HepG2 (cell line): ENCODE data around the gene ZBTB22. TPM values are rescaled to one million over a fixed set of nuclear protein-coding genes. Genes with fewer than 3 reads are reported as not detected.

ENCODE experiments used
- BHLHE40 ChIP-seq: IDR thresholded peaks from 2 replicates; pipeline ENCODE4 v1.6.1; 2011; ENCODE audit warnings: low read length, improper control_type of control experiment
- FOXP1 ChIP-seq, 2 experiments: fragments of 450-650 bp in 1 of 2; IDR thresholded peaks; 2 replicates each; pipeline ENCODE4 v1.6.1; 2017 to 2018; ENCODE audit warnings: antibody characterized with exemption in 1 of 2
- IRF2 ChIP-seq: IDR thresholded peaks from 2 replicates; pipeline ENCODE4 v1.6.1; 2018; ENCODE audit warnings: missing genetic modification reagents, missing compliant biosample characterization
- KLF11 ChIP-seq: IDR thresholded peaks from 2 replicates; pipeline ENCODE4 v1.6.1; 2016; ENCODE audit warnings: missing compliant biosample characterization
- MAFF ChIP-seq: IDR thresholded peaks from 2 replicates; pipeline ENCODE4 v1.6.1; 2011; ENCODE audit warnings: low read depth, low read length, improper control_type of control experiment
- MEIS1 ChIP-seq: sonication (generic); formaldehyde crosslinking; IDR thresholded peaks from 2 replicates; pipeline ENCODE4 v1.9.0; 2021; ENCODE audit warnings: mild to moderate bottlenecking, missing genetic modification reagents, moderate library complexity, borderline replicate concordance
- NRL ChIP-seq: sonication (generic); formaldehyde crosslinking; IDR thresholded peaks from 2 replicates; pipeline ENCODE4 v1.5.0; 2020; ENCODE audit warnings: missing genetic modification reagents, mild to moderate bottlenecking, moderate library complexity, borderline replicate concordance
- PHF8 ChIP-seq: sonication (generic); formaldehyde crosslinking; IDR thresholded peaks from 2 replicates; pipeline ENCODE4 v1.5.0; 2020; ENCODE audit warnings: missing genetic modification reagents
- PRMT3 ChIP-seq: sonication (generic); formaldehyde crosslinking; IDR thresholded peaks from 2 replicates; pipeline ENCODE4 v1.8.1; 2022; ENCODE audit warnings: low read depth, mild to moderate bottlenecking, moderate library complexity, missing genetic modification reagents, borderline replicate concordance
- SALL1 ChIP-seq: sonication (generic); formaldehyde crosslinking; IDR thresholded peaks from 2 replicates; pipeline ENCODE4 v1.8.0; 2022; ENCODE audit warnings: mild to moderate bottlenecking, missing genetic modification reagents
- SAP130 ChIP-seq: IDR thresholded peaks from 2 replicates; pipeline ENCODE4 v1.6.1; 2016; ENCODE audit warnings: low read depth
- SIN3B ChIP-seq: fragments of 150-350 bp; IDR thresholded peaks from 2 replicates; pipeline ENCODE4 v1.6.1; 2014; ENCODE audit warnings: low read length
- SMARCC2 ChIP-seq: fragments of 450-650 bp; IDR thresholded peaks from 2 replicates; pipeline ENCODE4 v1.6.1; 2017; ENCODE audit warnings: antibody characterized with exemption, mild to moderate bottlenecking
- SNAPC2 ChIP-seq: sonication (generic); formaldehyde crosslinking; IDR thresholded peaks from 2 replicates; pipeline ENCODE4 v1.8.1; 2022; ENCODE audit warnings: mild to moderate bottlenecking, missing genetic modification reagents
- SP4 ChIP-seq: sonication (generic); formaldehyde crosslinking; IDR thresholded peaks from 2 replicates; pipeline ENCODE4 v1.8.1; 2023; ENCODE audit warnings: mild to moderate bottlenecking, missing genetic modification reagents
- THAP11 ChIP-seq: IDR thresholded peaks from 2 replicates; pipeline ENCODE4 v1.6.1; 2016; ENCODE audit warnings: missing biosample characterization, missing genetic modification reagents
- YEATS2 ChIP-seq: sonication (generic); formaldehyde crosslinking; IDR thresholded peaks from 2 replicates; pipeline ENCODE4 v1.4.0; 2020; ENCODE audit warnings: missing genetic modification reagents, borderline replicate concordance
- ZMAT3 ChIP-seq: sonication (generic); formaldehyde crosslinking; conservative IDR thresholded peaks from 2 replicates; pipeline ENCODE4 v1.7.0; 2021; ENCODE audit warnings: missing genetic modification reagents
- ZNF331 ChIP-seq: sonication (generic); formaldehyde crosslinking; IDR thresholded peaks from 2 replicates; pipeline ENCODE4 v1.4.0; 2020; ENCODE audit warnings: missing genetic modification reagents
- ZNF484 ChIP-seq: sonication (generic); formaldehyde crosslinking; IDR thresholded peaks from 2 replicates; pipeline ENCODE4 v1.5.1; 2020; ENCODE audit warnings: mild to moderate bottlenecking, low read depth, missing genetic modification reagents, borderline replicate concordance
- ZNF790 ChIP-seq: sonication (generic); formaldehyde crosslinking; IDR thresholded peaks from 2 replicates; pipeline ENCODE4 v1.8.0; 2022; ENCODE audit warnings: missing genetic modification reagents, mild to moderate bottlenecking, borderline replicate concordance
- ZSCAN31 ChIP-seq: sonication (generic); formaldehyde crosslinking; IDR thresholded peaks from 2 replicates; pipeline ENCODE4 v1.5.0; 2020; ENCODE audit warnings: low read depth, mild to moderate bottlenecking, missing genetic modification reagents
- polyA plus RNA-seq, 8 experiments: library from polyadenylated mRNA; depleted of rRNA in 3 of 8; stranded (reverse) in 7 of 8; unstranded in 1 of 8; fragments of >200 nt; fragmentation: Illumina TruSeq in 4 of 8; extraction: Trizol in 4 of 8; gene quantifications; 2 replicates each; pipeline versions ENCODE4 v1.2.1 to v1.2.3, GENCODE V29; 2011 to 2016; ENCODE audit warnings: low read depth in 4 of 8, missing spikeins in 1 of 8, mixed read lengths in 1 of 8; ENCODE audit not compliant: insufficient read depth in 1 of 8
- total RNA-seq, 5 experiments: library from RNA; depleted of rRNA; stranded (reverse); fragments of >200 nt; fragmentation: Illumina TruSeq; extraction: Trizol; gene quantifications; 2 replicates each; pipeline ENCODE4 v1.2.3, GENCODE V29; 2016; ENCODE audit warnings: low read depth in 1 of 5
- TF ChIP-seq, protein P1 (sequence below): sonication (generic); formaldehyde crosslinking; IDR thresholded peaks from 2 replicates; pipeline ENCODE4 v1.5.0; 2020; ENCODE audit warnings: mild to moderate bottlenecking, missing genetic modification reagents, borderline replicate concordance
- TF ChIP-seq, protein P2 (sequence below): sonication (generic); formaldehyde crosslinking; IDR thresholded peaks from 2 replicates; pipeline ENCODE4 v1.5.0; 2020; ENCODE audit warnings: missing genetic modification reagents
- TF ChIP-seq, protein P3 (sequence below): sonication (generic); formaldehyde crosslinking; IDR thresholded peaks from 2 replicates; pipeline ENCODE4 v1.5.0; 2020; ENCODE audit warnings: missing genetic modification reagents, mild to moderate bottlenecking, borderline replicate concordance

The ZBTB22 gene
- total and polyA plus RNA-seq, 2 of the 13 experiments (the other 11 are each of a cell fraction or from before 2014, with no cell fraction given) = 8.0 to 10.6 TPM

DNA sequence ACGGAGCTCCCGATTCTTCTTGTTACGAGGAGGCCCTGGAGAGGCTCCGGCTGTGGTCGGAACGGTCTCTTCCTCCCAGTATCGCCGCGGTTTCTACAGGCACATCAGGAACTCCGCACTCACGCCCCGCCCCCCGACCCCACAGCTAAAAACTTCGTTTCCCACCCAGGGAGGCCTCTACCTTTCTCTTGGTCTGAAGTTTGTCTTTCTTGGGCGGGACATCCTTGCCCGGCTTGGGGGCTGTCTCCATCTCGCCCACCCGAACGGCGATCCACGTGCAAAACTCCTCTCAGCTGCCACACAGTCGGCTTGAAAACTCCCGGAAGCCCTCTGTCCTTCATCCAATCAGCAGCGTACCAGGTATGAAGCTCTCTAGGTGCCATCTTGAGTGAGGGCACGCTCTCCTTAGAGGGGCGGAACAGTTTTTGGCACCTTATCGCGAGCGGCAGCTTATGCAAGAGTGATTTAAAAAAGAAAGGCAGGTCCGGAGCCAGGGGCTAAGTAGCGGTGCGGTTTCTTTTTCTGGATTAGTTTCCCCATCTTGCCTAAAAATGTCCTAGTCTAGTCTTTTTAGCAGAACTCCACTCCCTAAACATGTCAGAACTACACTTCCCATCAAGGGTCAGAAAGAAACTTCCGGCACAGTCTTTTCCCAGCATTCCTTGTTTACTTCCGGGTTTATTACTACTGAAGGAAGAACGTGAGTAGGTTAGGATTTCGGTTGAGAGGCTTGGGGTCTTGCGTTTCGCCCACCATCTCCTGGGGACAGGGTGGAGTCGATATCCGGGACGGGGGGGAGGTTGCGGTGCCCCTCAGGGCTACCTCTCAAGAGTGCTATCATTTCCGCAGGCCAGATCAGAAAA lies 28.4 kb downstream of the ZBTB22 start, which contains the start of the genes PFDN6 and WDR46 (continued):
- TF ChIP-seq, protein P1, sequence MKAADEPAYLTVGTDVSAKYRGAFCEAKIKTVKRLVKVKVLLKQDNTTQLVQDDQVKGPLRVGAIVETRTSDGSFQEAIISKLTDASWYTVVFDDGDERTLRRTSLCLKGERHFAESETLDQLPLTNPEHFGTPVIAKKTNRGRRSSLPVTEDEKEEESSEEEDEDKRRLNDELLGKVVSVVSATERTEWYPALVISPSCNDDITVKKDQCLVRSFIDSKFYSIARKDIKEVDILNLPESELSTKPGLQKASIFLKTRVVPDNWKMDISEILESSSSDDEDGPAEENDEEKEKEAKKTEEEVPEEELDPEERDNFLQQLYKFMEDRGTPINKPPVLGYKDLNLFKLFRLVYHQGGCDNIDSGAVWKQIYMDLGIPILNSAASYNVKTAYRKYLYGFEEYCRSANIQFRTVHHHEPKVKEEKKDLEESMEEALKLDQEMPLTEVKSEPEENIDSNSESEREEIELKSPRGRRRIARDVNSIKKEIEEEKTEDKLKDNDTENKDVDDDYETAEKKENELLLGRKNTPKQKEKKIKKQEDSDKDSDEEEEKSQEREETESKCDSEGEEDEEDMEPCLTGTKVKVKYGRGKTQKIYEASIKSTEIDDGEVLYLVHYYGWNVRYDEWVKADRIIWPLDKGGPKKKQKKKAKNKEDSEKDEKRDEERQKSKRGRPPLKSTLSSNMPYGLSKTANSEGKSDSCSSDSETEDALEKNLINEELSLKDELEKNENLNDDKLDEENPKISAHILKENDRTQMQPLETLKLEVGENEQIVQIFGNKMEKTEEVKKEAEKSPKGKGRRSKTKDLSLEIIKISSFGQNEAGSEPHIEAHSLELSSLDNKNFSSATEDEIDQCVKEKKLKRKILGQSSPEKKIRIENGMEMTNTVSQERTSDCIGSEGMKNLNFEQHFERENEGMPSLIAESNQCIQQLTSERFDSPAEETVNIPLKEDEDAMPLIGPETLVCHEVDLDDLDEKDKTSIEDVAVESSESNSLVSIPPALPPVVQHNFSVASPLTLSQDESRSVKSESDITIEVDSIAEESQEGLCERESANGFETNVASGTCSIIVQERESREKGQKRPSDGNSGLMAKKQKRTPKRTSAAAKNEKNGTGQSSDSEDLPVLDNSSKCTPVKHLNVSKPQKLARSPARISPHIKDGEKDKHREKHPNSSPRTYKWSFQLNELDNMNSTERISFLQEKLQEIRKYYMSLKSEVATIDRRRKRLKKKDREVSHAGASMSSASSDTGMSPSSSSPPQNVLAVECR = peak; percentile 96
- TF ChIP-seq SP4 (CRISPR knock-in tag) (peak; percentile 70), SAP130 (peak; percentile 97), IRF2 (CRISPR knock-in tag) (peak; percentile 29; the same call in 1 of the 2 replicates), SMARCC2 (no peak), MAFF (0 out of 2 replicates have a peak, but pooled peaks have one; percentile 4), KLF11 (peak; percentile 69), PHF8 (CRISPR knock-in tag) (peak; percentile 68), MEIS1 (CRISPR knock-in tag) (0 out of 2 replicates have a peak, but pooled peaks have one; percentile 64), YEATS2 (CRISPR knock-in tag) (peak; percentile 93), ZNF484 (CRISPR knock-in tag) (no peak), ZSCAN31 (CRISPR knock-in tag) (0 out of 2 replicates have a peak, but pooled peaks have one; percentile 40), ZNF790 (CRISPR knock-in tag) (no peak), SNAPC2 (CRISPR knock-in tag) (no peak), SIN3B (0 out of 2 replicates have a peak, but pooled peaks have one; percentile 74), NRL (CRISPR knock-in tag) (0 out of 2 replicates have a peak, but pooled peaks have one; percentile 4), SALL1 (CRISPR knock-in tag) (peak; percentile 48), ZNF331 (CRISPR knock-in tag) (0 out of 2 replicates have a peak, but pooled peaks have one; percentile 0), FOXP1 (IDR thresholded peaks at IDR 0.05) (no peak), FOXP1 (CRISPR knock-in tag; IDR thresholded peaks at IDR 0.05) (peak; percentile 52; the same call in 1 of the 2 replicates), BHLHE40 (peak; percentile 71; the same call in 1 of the 2 replicates), ZMAT3 (CRISPR knock-in tag) (no peak), PRMT3 (CRISPR knock-in tag) (no peak), THAP11 (CRISPR knock-in tag) (peak; percentile 98)
- TF ChIP-seq, protein P2, sequence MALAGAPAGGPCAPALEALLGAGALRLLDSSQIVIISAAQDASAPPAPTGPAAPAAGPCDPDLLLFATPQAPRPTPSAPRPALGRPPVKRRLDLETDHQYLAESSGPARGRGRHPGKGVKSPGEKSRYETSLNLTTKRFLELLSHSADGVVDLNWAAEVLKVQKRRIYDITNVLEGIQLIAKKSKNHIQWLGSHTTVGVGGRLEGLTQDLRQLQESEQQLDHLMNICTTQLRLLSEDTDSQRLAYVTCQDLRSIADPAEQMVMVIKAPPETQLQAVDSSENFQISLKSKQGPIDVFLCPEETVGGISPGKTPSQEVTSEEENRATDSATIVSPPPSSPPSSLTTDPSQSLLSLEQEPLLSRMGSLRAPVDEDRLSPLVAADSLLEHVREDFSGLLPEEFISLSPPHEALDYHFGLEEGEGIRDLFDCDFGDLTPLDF = no peak
- TF ChIP-seq, protein P3, sequence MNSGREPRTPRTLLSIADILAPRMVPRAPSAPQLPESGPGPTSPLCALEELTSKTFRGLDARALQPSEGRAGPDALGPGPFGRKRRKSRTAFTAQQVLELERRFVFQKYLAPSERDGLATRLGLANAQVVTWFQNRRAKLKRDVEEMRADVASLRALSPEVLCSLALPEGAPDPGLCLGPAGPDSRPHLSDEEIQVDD (CRISPR knock-in tag) = no peak
